ENCODE measurements around the gene CDX2. TPM values are rescaled to one million over a fixed set of nuclear protein-coding genes. Genes with fewer than 3 reads are reported as not detected.

The CDX2 gene
- total and polyA plus RNA-seq, 9 donors, result 0.02 to 0.26 (median 0.12) TPM; not detected in 6

DNA sequence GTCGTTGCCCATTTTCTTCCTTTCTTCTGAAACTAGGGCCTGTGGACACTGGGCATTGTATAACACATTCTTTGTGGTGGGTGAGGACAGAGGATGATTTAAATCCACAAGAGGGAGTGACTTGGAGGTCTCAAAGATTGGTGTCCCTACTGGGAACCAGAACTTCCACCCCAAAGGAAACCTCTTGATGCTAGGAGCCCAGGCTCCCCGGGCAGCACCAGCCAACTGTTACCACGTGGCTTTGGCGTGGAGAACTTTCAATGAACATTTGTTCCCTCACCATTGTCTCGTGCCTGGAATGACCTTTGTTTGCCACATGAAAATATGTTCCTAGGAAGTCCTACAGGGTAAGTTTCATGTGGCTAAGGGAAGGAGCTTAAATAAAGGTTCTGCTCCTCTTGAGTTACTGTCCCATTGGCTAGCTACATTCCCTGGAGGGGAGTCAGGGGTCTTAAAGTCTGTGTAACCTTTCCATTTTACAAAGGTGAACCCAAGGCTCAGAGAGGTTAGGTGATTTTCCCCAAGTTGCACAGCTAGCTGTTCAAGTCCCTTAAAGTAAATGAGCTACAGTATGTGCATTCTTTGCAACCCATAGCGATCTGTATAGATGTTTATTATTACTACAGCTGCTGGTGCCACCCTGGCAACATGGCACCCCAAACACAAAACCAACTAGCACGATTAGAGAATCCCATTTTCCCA lies 5.0 kb upstream of the CDX2 start:
- intact Hi-C loops (cut with DNase I), result loop anchor here in 2 of 4 donors (10.0 kb wide), 2 partner anchors 599 to 609 kb away; no protein-coding TSS in a partner anchor
- Histone ChIP-seq H3K4me3 (no peak overlapping the region), H3K36me3 (no peaks in the 10 kb centered on the region), H3K4me1 (ENCODE audit: insufficient read depth) (no peaks in the 10 kb centered on the region), H3K27ac (no peak overlapping the region), H3K27me3 (no peaks in the 10 kb centered on the region), H3K9me3 (no peaks in the 10 kb centered on the region)
- DNase-seq, result no peak
- no peak for TF ChIP-seq EP300 (IDR thresholded peaks at IDR 0.05)
- TF ChIP-seq, protein P1, sequence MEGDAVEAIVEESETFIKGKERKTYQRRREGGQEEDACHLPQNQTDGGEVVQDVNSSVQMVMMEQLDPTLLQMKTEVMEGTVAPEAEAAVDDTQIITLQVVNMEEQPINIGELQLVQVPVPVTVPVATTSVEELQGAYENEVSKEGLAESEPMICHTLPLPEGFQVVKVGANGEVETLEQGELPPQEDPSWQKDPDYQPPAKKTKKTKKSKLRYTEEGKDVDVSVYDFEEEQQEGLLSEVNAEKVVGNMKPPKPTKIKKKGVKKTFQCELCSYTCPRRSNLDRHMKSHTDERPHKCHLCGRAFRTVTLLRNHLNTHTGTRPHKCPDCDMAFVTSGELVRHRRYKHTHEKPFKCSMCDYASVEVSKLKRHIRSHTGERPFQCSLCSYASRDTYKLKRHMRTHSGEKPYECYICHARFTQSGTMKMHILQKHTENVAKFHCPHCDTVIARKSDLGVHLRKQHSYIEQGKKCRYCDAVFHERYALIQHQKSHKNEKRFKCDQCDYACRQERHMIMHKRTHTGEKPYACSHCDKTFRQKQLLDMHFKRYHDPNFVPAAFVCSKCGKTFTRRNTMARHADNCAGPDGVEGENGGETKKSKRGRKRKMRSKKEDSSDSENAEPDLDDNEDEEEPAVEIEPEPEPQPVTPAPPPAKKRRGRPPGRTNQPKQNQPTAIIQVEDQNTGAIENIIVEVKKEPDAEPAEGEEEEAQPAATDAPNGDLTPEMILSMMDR (IDR thresholded peaks at IDR 0.05), result no peak
- TF ChIP-seq POLR2A (IDR thresholded peaks at IDR 0.05), result no peak
- 14 to 22% (median 20%) methylated on average over 7 of the region's 7 CpGs for WGBS, 3 donors

DNA sequence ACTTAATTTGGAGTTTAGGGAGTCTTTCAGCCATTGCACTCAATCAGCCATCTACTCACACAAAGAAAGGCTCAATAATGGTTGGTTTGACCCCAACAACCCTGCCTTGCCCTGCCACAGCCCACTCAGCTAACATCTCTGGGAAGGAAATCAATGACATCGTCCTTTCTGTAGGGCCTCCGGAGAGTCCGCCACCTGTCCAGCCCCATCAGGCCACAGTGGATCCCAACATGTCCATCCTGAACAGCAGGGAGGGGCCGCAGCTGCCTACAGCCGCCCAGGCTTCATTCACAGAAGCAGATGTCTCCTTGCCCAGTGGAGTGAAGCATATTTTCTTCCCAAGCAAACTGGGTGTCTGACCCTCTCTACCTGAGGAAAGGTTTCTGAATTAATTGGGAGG lies 4.2 kb upstream of the CDX2 start:
- TF ChIP-seq POLR2A (IDR thresholded peaks at IDR 0.05), result no peak
- TF ChIP-seq, protein P1 (IDR thresholded peaks at IDR 0.05), result no peak
- TF ChIP-seq EP300 (IDR thresholded peaks at IDR 0.05), result no peak
- Histone ChIP-seq H3K36me3 (no peaks in the 10 kb centered on the region), H3K27me3 (no peaks in the 10 kb centered on the region), H3K4me3 (no peak overlapping the region), H3K27ac (no peak overlapping the region), H3K4me1 (ENCODE audit: insufficient read depth) (no peaks in the 10 kb centered on the region), H3K9me3 (no peaks in the 10 kb centered on the region)
- DNase-seq, result no peak
- intact Hi-C loops (cut with DNase I), result loop anchor here in 2 of 4 donors (10.0 kb wide), 2 partner anchors 598 to 608 kb away; no protein-coding TSS in a partner anchor
- WGBS, 3 donors, result 18 to 29% (median 27%) methylated on average over 5 of the region's 5 CpGs

DNA sequence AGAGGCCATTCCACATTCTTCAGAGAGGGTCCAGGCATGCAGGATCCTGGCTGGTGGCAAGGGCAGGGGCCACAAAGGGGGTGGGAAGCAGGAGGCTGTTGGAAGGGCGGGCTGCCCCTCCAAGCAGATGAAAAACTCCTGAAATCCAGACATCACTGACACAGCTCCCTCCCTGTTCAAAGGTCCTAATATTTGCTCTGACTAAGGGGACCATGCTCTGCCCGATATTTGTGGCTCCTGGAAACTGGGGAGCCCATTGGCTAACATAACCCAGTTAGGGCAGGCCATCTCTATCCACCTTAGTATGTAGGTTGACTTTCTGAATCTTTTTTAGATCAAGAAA lies 3.3 kb upstream of the CDX2 start:
- Histone ChIP-seq H3K27me3 (no peaks in the 10 kb centered on the region), H3K9me3 (no peaks in the 10 kb centered on the region), H3K36me3 (no peaks in the 10 kb centered on the region), H3K4me3 (no peak overlapping the region), H3K4me1 (ENCODE audit: insufficient read depth) (no peaks in the 10 kb centered on the region), H3K27ac (no peak overlapping the region)
- DNase-seq, result no peak
- intact Hi-C loops (cut with DNase I), result loop anchor here in 2 of 4 donors (10.0 kb wide), 2 partner anchors 598 to 608 kb away; no protein-coding TSS in a partner anchor
- WGBS, 3 donors, result 49 to 59% (median 57%) methylated on average over 2 of the region's 2 CpGs
- TF ChIP-seq EP300 (IDR thresholded peaks at IDR 0.05) (no peak), POLR2A (IDR thresholded peaks at IDR 0.05) (no peak)
- TF ChIP-seq, protein P1 (IDR thresholded peaks at IDR 0.05), result no peak

DNA sequence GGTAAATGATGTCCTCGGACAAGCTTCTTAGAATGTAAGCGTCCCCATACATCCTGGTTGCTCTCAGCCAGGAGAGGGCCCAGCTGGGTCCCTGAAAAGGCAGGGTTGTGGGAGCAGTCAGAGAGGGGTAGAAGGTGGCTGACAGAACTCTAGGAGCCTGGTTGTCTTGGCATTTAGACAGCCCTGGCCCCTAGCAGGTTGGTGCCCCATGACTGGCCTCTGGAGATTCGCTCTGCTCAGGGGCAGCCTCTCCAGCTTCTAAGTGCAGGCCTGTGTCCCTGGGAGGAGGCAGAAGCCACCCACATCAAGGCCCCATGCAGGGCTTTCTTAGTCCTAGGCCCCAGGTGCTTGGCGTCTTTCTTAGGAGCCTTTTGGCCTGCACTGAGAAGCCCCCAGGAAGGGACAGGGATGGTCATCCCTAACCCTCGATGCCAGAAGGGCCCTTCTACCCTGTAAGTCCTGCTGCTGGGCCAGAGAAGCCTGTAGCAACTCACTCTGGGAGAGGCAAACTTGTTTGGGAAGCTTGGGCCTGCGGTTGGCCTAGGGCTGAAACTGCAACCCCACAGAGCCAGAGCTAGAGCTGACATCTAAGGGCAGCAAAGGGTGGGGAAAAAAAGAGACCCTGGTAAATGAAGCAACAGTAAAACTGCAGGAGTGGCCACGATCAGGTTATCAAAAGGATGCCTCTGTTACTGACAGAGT lies 2.8 kb upstream of the CDX2 start:
- intact Hi-C loops (cut with DNase I), result loop anchor here in 2 of 4 donors (10.0 kb wide), 2 partner anchors 597 to 607 kb away; no protein-coding TSS in a partner anchor
- DNase-seq, result no peak
- H3K27me3 ChIP-seq, result no peaks in the 10 kb centered on the region
- no peak overlapping the region for H3K4me3 ChIP-seq
- no peak for TF ChIP-seq EP300 (IDR thresholded peaks at IDR 0.05)
- TF ChIP-seq, protein P1 (IDR thresholded peaks at IDR 0.05), result no peak
- TF ChIP-seq POLR2A (IDR thresholded peaks at IDR 0.05), result no peak
- H3K9me3 ChIP-seq, result no peaks in the 10 kb centered on the region
- H3K4me1 ChIP-seq (ENCODE audit: insufficient read depth), result no peaks in the 10 kb centered on the region
- whole genome bisulfite sequencing, 3 donors, result 46 to 59% (median 52%) methylated on average over 7 of the region's 7 CpGs
- no peaks in the 10 kb centered on the region for H3K36me3 ChIP-seq
- no peak overlapping the region for H3K27ac ChIP-seq

Data from ovary (tissue), 9 donors.